GM04503 (cell line): Measurements from ENCODE around the gene INPP5E.

Experiments used
- DNase-seq: peaks from one replicate; pipeline ENCODE4 v3.0.0-alpha.2; 2012; ENCODE audit warnings: low read depth

INPP5E gene

GRCh38 chr9:136381966-136382513, 57.6 kb downstream of the INPP5E start:
- DNase-seq, result no peak

DNA sequence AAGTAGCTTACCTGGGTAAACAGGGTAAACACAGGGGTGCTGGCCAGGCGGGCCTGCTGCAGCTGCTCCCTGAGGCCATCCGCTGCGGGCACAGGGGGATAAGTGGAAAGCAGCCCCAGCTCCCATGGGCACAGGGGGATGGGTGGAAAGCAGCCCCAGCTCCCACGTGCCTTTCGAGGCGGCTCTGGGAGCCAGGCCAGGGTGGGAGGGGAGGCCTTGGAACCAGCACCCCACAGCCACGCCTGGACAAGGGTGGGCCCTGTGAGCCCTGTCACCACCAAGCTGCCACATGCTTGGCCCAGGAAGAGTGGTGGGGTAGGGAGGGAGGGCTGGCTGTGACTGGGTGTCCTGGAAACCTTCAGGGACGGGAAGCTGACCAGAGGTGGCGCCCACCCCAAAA, 58.3 kb downstream of the INPP5E start:
- no peak for DNase-seq

DNA sequence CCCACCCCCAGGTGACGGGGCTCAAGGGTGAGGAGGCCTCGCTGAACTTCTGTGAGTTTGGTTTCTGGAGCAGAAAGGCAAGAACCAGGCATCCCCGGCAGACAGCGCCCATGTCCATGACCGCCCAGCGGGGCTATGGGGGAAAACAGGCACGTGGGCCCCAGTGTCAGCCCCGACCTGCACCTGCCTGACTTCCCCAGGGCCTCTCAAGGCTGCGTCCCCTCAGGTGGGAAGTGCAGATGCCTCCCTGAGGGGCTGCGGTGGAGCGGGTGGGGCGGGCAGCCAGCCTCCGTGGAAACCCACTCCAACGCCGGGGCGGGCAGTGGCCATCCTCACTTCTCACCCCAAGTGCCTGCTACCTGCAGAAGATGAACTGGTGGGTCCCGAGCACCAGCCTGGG, 59.3 kb downstream of the INPP5E start:
- no peak for DNase-seq

GRCh38 chr9:136379891-136380290, 59.8 kb downstream of the INPP5E start:
- no peak for DNase-seq

- DNase-seq, result no peak
Measured at GRCh38 chr9:136379401-136379800, 60.2 kb downstream of the INPP5E start.

GRCh38 chr9:136379003-136379287, 60.7 kb downstream of the INPP5E start:
- DNase-seq, result no peak
